Activated naive CD8-positive, alpha-beta T cell treated with anti-CD3 and anti-CD28 coated beads for 36 hours (primary cell): ENCODE results near the gene NDUFB3. TPM values are rescaled to one million over a fixed set of nuclear protein-coding genes. Genes with fewer than 3 reads are reported as not detected.
A peak's percentile ranks its signal among the peaks of the same experiment; 100 is the strongest.

Experiments
- DNase-seq: peaks from one replicate; pipeline ENCODE4 v3.0.0; 2021
- H3K27ac Mint-ChIP-seq: one replicate; pipeline ENCODE4 v1.8.0; 2022; ENCODE audit warnings: mild to moderate bottlenecking, moderate library complexity, mixed read lengths
- H3K27me3 Mint-ChIP-seq: one replicate; pipeline ENCODE4 v1.8.0; 2022; ENCODE audit warnings: mild to moderate bottlenecking, mixed read lengths
- H3K36me3 Mint-ChIP-seq: one replicate; pipeline ENCODE4 v1.8.0; 2021; ENCODE audit warnings: mild to moderate bottlenecking, mixed read lengths
- H3K4me1 Mint-ChIP-seq: one replicate; pipeline ENCODE4 v1.8.0; 2021; ENCODE audit warnings: mixed read lengths
- H3K4me3 Mint-ChIP-seq: one replicate; pipeline ENCODE4 v1.8.0; 2022; ENCODE audit warnings: mild to moderate bottlenecking, moderate library complexity, mixed read lengths
- H3K9me3 Mint-ChIP-seq: one replicate; pipeline ENCODE4 v1.8.0; 2022; ENCODE audit warnings: mixed read lengths
- total RNA-seq, 2 experiments: library from RNA; stranded (reverse); gene quantifications; one replicate each; pipeline ENCODE4 v1.2.3, GENCODE V29; 2021

The NDUFB3 gene
- total RNA-seq, 2 experiments from 2014 or later: 139 to 146 TPM

GRCh38 chr2:201064797-201065329, 6.9 kb upstream of the NDUFB3 start:
- peaks cover 4% of the 10 kb centered on the region for H3K27me3 Mint-ChIP-seq
- H3K36me3 Mint-ChIP-seq: peaks cover 20% of the 10 kb centered on the region
- no peak for DNase-seq
- H3K4me3 Mint-ChIP-seq: no peak overlapping the region
- peaks cover 8% of the 10 kb centered on the region for H3K9me3 Mint-ChIP-seq
- peaks cover 55% of the 10 kb centered on the region for H3K4me1 Mint-ChIP-seq
- H3K27ac Mint-ChIP-seq: no peak overlapping the region

GRCh38 chr2:201070948-201071478, 788 bp upstream of the NDUFB3 start:
- Mint-ChIP-seq H3K4me1 (peaks cover 43% of the 10 kb centered on the region), H3K36me3 (no peaks in the 10 kb centered on the region), H3K9me3 (no peaks in the 10 kb centered on the region), H3K27ac (peak overlapping the region; percentile 83), H3K4me3 (peak overlapping the region; percentile 93), H3K27me3 (no peaks in the 10 kb centered on the region)
- DNase-seq: no peak

- H3K9me3 Mint-ChIP-seq: no peaks in the 10 kb centered on the region
- H3K4me3 Mint-ChIP-seq: peak overlapping the region; percentile 93
- no peaks in the 10 kb centered on the region for H3K27me3 Mint-ChIP-seq
- H3K4me1 Mint-ChIP-seq: peaks cover 35% of the 10 kb centered on the region
- peak overlapping the region; percentile 83 for H3K27ac Mint-ChIP-seq
- H3K36me3 Mint-ChIP-seq: no peaks in the 10 kb centered on the region
- no peak for DNase-seq
These were observed 365 bp downstream of the NDUFB3 start for GRCh38 chr2:201072201-201072530.

GRCh38 chr2:201073071-201073470, 1.3 kb downstream of the NDUFB3 start:
- no peak for DNase-seq
- Mint-ChIP-seq H3K4me3 (peak overlapping the region; percentile 93), H3K9me3 (no peaks in the 10 kb centered on the region), H3K27ac (peak overlapping the region; percentile 25), H3K4me1 (peaks cover 35% of the 10 kb centered on the region), H3K36me3 (no peaks in the 10 kb centered on the region), H3K27me3 (no peaks in the 10 kb centered on the region)

GRCh38 chr2:201074996-201075395, 3.2 kb downstream of the NDUFB3 start:
- Mint-ChIP-seq H3K4me1 (peaks cover 24% of the 10 kb centered on the region), H3K9me3 (no peaks in the 10 kb centered on the region), H3K4me3 (no peak overlapping the region), H3K27ac (peak overlapping the region; percentile 54), H3K36me3 (peaks cover 1% of the 10 kb centered on the region), H3K27me3 (no peaks in the 10 kb centered on the region)
- DNase-seq: no peak

GRCh38 chr2:201084863-201085262, 13.1 kb downstream of the NDUFB3 start:
- no peak for DNase-seq
- Mint-ChIP-seq H3K27me3 (no peaks in the 10 kb centered on the region), H3K36me3 (peaks cover 21% of the 10 kb centered on the region), H3K4me1 (peaks cover 6% of the 10 kb centered on the region), H3K4me3 (no peak overlapping the region), H3K9me3 (no peaks in the 10 kb centered on the region), H3K27ac (no peak overlapping the region)

GRCh38 chr2:201090574-201090973, 18.8 kb downstream of the NDUFB3 start:
- H3K4me3 Mint-ChIP-seq: no peak overlapping the region
- DNase-seq: no peak
- no peak overlapping the region for H3K27ac Mint-ChIP-seq
- H3K36me3 Mint-ChIP-seq: peaks cover 15% of the 10 kb centered on the region
- no peaks in the 10 kb centered on the region for H3K9me3 Mint-ChIP-seq
- H3K4me1 Mint-ChIP-seq: no peaks in the 10 kb centered on the region
- no peaks in the 10 kb centered on the region for H3K27me3 Mint-ChIP-seq

GRCh38 chr2:201093573-201093972, 21.8 kb downstream of the NDUFB3 start:
- Mint-ChIP-seq H3K27me3 (no peaks in the 10 kb centered on the region), H3K36me3 (peaks cover 2% of the 10 kb centered on the region), H3K27ac (no peak overlapping the region), H3K9me3 (no peaks in the 10 kb centered on the region), H3K4me3 (no peak overlapping the region), H3K4me1 (no peaks in the 10 kb centered on the region)
- no peak for DNase-seq

- no peaks in the 10 kb centered on the region for H3K27me3 Mint-ChIP-seq
- H3K4me3 Mint-ChIP-seq: no peak overlapping the region
- H3K36me3 Mint-ChIP-seq: no peaks in the 10 kb centered on the region
- DNase-seq: no peak
- no peaks in the 10 kb centered on the region for H3K4me1 Mint-ChIP-seq
- no peak overlapping the region for H3K27ac Mint-ChIP-seq
- no peaks in the 10 kb centered on the region for H3K9me3 Mint-ChIP-seq
These were observed 28.7 kb downstream of the NDUFB3 start for GRCh38 chr2:201100497-201100896.

GRCh38 chr2:201105759-201106158, 34.0 kb downstream of the NDUFB3 start:
- DNase-seq: no peak
- Mint-ChIP-seq H3K4me1 (peaks cover 2% of the 10 kb centered on the region), H3K9me3 (no peaks in the 10 kb centered on the region), H3K27ac (no peak overlapping the region), H3K27me3 (no peaks in the 10 kb centered on the region), H3K4me3 (no peak overlapping the region), H3K36me3 (peaks cover 2% of the 10 kb centered on the region)

- peaks cover 2% of the 10 kb centered on the region for H3K36me3 Mint-ChIP-seq
- H3K4me3 Mint-ChIP-seq: no peak overlapping the region
- no peaks in the 10 kb centered on the region for H3K9me3 Mint-ChIP-seq
- no peak for DNase-seq
- H3K27ac Mint-ChIP-seq: no peak overlapping the region
- H3K27me3 Mint-ChIP-seq: no peaks in the 10 kb centered on the region
- peaks cover 2% of the 10 kb centered on the region for H3K4me1 Mint-ChIP-seq
These were observed 35.8 kb downstream of the NDUFB3 start for GRCh38 chr2:201107624-201108023.

GRCh38 chr2:201108341-201108740, 36.5 kb downstream of the NDUFB3 start:
- H3K4me3 Mint-ChIP-seq: no peak overlapping the region
- H3K36me3 Mint-ChIP-seq: peaks cover 2% of the 10 kb centered on the region
- no peak overlapping the region for H3K27ac Mint-ChIP-seq
- DNase-seq: no peak
- H3K9me3 Mint-ChIP-seq: no peaks in the 10 kb centered on the region
- H3K27me3 Mint-ChIP-seq: no peaks in the 10 kb centered on the region
- peaks cover 3% of the 10 kb centered on the region for H3K4me1 Mint-ChIP-seq

- Mint-ChIP-seq H3K4me1 (peaks cover 6% of the 10 kb centered on the region), H3K9me3 (no peaks in the 10 kb centered on the region), H3K27me3 (no peaks in the 10 kb centered on the region), H3K36me3 (peaks cover 2% of the 10 kb centered on the region), H3K4me3 (no peak overlapping the region), H3K27ac (no peak overlapping the region)
- DNase-seq: no peak
These were observed 37.4 kb downstream of the NDUFB3 start for GRCh38 chr2:201109186-201109585.

GRCh38 chr2:201110615-201111014, 38.8 kb downstream of the NDUFB3 start:
- Mint-ChIP-seq H3K27ac (no peak overlapping the region), H3K4me3 (no peak overlapping the region), H3K36me3 (peaks cover 8% of the 10 kb centered on the region), H3K4me1 (peaks cover 17% of the 10 kb centered on the region), H3K9me3 (peaks cover under 1% of the 10 kb centered on the region), H3K27me3 (no peaks in the 10 kb centered on the region)
- DNase-seq: no peak

- Mint-ChIP-seq H3K27me3 (no peaks in the 10 kb centered on the region), H3K4me1 (peaks cover 18% of the 10 kb centered on the region), H3K27ac (no peak overlapping the region), H3K36me3 (peaks cover 8% of the 10 kb centered on the region), H3K9me3 (peaks cover 1% of the 10 kb centered on the region), H3K4me3 (no peak overlapping the region)
- no peak for DNase-seq
These were observed 39.3 kb downstream of the NDUFB3 start for GRCh38 chr2:201111096-201111495.

GRCh38 chr2:201114350-201114749, 42.5 kb downstream of the NDUFB3 start:
- Mint-ChIP-seq H3K4me3 (peak overlapping the region; percentile 98), H3K36me3 (peaks cover 13% of the 10 kb centered on the region), H3K4me1 (peaks cover 28% of the 10 kb centered on the region), H3K9me3 (peaks cover 1% of the 10 kb centered on the region), H3K27me3 (no peaks in the 10 kb centered on the region), H3K27ac (peak overlapping the region; percentile 90)
- no peak for DNase-seq
